Gastrocnemius medialis (tissue), 4 donors: ENCODE results near the gene DOCK10. TPM values are rescaled to one million over a fixed set of nuclear protein-coding genes. Genes with fewer than 3 reads are reported as not detected.
A peak's percentile ranks its signal among the peaks of the same experiment; 100 is the strongest.

Experiments
- ATAC-seq, 2 donors: fragments of 150-250 bp; one replicate each; pipeline ENCODE4 v1.9.1; 2016
- DNase-seq, 2 donors: peaks; one replicate each; pipeline ENCODE4 v3.0.0-alpha.2; 2019
- H3K27ac ChIP-seq, 4 donors: fragments of 200-600 bp; sonication (generic); 1 replicate in 1 of 4; 2 replicates in 3 of 4; pipeline ENCODE4 v1.5.1; 2016 to 2018; ENCODE audit warnings: mild to moderate bottlenecking in 2 of 4, moderate library complexity in 1 of 4
- H3K27me3 ChIP-seq, 3 donors: fragments of 200-600 bp; sonication (generic) in 2 of 3; 1 replicate in 1 of 3; 2 replicates in 2 of 3; pipeline versions ENCODE4 v1.5.1 to v1.6.0; 2016 to 2019; ENCODE audit warnings: mild to moderate bottlenecking in 1 of 3, moderate library complexity in 1 of 3
- H3K36me3 ChIP-seq, 2 donors: fragments of 200-600 bp; sonication (generic) in 1 of 2; one replicate each; pipeline ENCODE4 v1.5.1; 2017 to 2018
- H3K4me1 ChIP-seq, 2 donors: fragments of 200-600 bp; sonication (generic) in 1 of 2; one replicate each; pipeline ENCODE4 v1.5.1; 2016 to 2017; ENCODE audit warnings: mild to moderate bottlenecking in 2 of 2
- H3K4me3 ChIP-seq, 4 donors: fragments of 200-600 bp; sonication (generic) in 3 of 4; 1 replicate in 1 of 4; 2 replicates in 3 of 4; pipeline ENCODE4 v1.5.1; 2016 to 2019; ENCODE audit warnings: mild to moderate bottlenecking in 2 of 4
- H3K9me3 ChIP-seq, 3 donors: fragments of 200-600 bp; sonication (generic) in 2 of 3; 1 replicate in 1 of 3; 2 replicates in 2 of 3; pipeline ENCODE4 v1.5.1; 2016 to 2019
- POLR2A ChIP-seq, 2 donors: fragments of 450-650 bp; IDR thresholded peaks; one replicate each; pipeline ENCODE4 v1.6.1; 2017; ENCODE audit warnings: antibody characterized with exemption in 2 of 2, mild to moderate bottlenecking in 2 of 2, moderate library complexity in 2 of 2
- in situ Hi-C, 4 donors: fragments of 200-750 bp; cut with MboI; loops; one replicate each; pipeline versions ENCODE4 v1.15.0 to v1.8.0; 2017; ENCODE audit warnings: low sequenced_read_pairs in 4 of 4
- intact Hi-C: fragments of 100-400 bp; cut with DNase I; formaldehyde crosslinking; loops from one replicate; pipeline ENCODE4 v1.15.1; 2023; ENCODE audit warnings: low total_unique reads
- total RNA-seq, 4 donors: library from RNA; depleted of rRNA; stranded (reverse); fragments of >200 nt; gene quantifications; one replicate each; pipeline versions ENCODE4 v1.1.0 to v1.2.3, GENCODE V29; 2016
- TF ChIP-seq, protein P1 (sequence below), 5 experiments: fragments of 450-650 bp in 3 of 5; fragments of 200-600 bp in 2 of 5; sonication (generic) in 2 of 5; IDR thresholded peaks in 4 of 5; conservative IDR thresholded peaks in 1 of 5; 1 replicate in 4 of 5; 2 replicates in 1 of 5; pipeline ENCODE4 v1.5.1; 2016 to 2019; ENCODE audit warnings: antibody characterized with exemption in 5 of 5, mild to moderate bottlenecking in 3 of 5, moderate library complexity in 3 of 5

The DOCK10 gene
- total RNA-seq, 4 donors from 2014 or later: 0.97 to 1.9 (median 1.4) TPM

- H3K36me3 ChIP-seq: no peaks in the 10 kb centered on the region
- H3K27me3 ChIP-seq: no peaks in the 10 kb centered on the region
- peak overlapping the region in 2 of 4 donors; percentile 12 to 28 for H3K27ac ChIP-seq
- intact Hi-C loops (no loop called here), in situ Hi-C loops (no loop called here)
- ATAC-seq (peak; percentile 29 to 53), DNase-seq (no peak)
- peak overlapping the region; percentile 20 to 51 (median 33) for H3K4me3 ChIP-seq
- H3K9me3 ChIP-seq: no peaks in the 10 kb centered on the region
- TF ChIP-seq, protein P1, sequence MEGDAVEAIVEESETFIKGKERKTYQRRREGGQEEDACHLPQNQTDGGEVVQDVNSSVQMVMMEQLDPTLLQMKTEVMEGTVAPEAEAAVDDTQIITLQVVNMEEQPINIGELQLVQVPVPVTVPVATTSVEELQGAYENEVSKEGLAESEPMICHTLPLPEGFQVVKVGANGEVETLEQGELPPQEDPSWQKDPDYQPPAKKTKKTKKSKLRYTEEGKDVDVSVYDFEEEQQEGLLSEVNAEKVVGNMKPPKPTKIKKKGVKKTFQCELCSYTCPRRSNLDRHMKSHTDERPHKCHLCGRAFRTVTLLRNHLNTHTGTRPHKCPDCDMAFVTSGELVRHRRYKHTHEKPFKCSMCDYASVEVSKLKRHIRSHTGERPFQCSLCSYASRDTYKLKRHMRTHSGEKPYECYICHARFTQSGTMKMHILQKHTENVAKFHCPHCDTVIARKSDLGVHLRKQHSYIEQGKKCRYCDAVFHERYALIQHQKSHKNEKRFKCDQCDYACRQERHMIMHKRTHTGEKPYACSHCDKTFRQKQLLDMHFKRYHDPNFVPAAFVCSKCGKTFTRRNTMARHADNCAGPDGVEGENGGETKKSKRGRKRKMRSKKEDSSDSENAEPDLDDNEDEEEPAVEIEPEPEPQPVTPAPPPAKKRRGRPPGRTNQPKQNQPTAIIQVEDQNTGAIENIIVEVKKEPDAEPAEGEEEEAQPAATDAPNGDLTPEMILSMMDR (IDR thresholded peaks at IDR 0.05 in 4 of 5, conservative IDR thresholded peaks at IDR 0.05 in 1 of 5): no peak
- TF ChIP-seq POLR2A (IDR thresholded peaks at IDR 0.05): no peak
- H3K4me1 ChIP-seq: peaks cover 9 to 22% of the 10 kb centered on the region in 2 donors
Observed at GRCh38 chr2:224982226-224982625, 60.0 kb downstream of the DOCK10 start.

DNA sequence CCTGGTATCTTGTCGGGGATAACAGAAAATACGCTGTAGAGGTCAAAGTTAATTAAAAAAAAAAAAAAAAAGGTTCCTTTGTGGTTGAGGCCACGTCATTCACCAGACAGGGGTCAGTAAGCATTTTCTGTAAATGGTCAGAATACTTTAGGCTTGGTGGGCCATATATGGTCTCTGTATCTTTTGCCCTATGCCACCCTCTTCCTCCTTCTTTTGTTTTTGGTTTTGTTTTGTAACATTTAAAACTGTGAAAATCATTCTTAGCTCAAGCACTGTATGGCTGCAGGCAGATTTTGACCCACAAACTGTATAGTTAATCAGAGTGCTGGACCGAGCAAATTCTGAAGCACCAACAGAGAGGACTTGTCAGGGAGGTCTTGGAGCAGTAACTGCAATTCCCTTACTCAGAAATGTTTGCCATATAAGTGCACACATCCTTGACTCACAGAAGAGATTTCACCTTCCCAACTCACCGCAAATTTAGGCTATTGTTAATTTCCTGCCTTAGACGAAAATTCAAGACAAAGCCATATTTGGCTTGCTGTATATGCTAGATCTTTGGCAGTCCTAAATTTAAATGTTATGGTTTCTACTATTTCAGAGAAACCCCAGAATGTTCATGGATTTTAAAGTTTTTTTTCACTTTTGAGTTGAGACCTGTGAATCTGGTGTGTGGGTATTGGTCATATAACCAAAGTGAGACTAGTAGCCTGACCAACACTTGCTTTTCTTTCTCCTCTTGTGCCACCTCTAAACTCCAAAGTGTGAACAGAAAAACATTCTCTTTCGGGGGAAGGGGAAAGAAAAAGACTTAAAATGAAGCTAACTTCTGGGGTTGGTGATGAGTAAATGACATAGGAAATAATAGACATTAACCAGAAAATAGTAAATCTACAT, 65.4 kb downstream of the DOCK10 start:
- H3K4me3 ChIP-seq: no peak overlapping the region
- H3K27ac ChIP-seq: no peak overlapping the region
- intact Hi-C loops: no loop called here
- in situ Hi-C loops: no loop called here
- DNase-seq (no peak), ATAC-seq (no peak)
- no peaks in the 10 kb centered on the region for H3K9me3 ChIP-seq
- no peaks in the 10 kb centered on the region for H3K27me3 ChIP-seq
- TF ChIP-seq POLR2A (IDR thresholded peaks at IDR 0.05): no peak
- TF ChIP-seq, protein P1 (IDR thresholded peaks at IDR 0.05 in 4 of 5, conservative IDR thresholded peaks at IDR 0.05 in 1 of 5): no peak
- H3K4me1 ChIP-seq: peaks cover 6 to 25% of the 10 kb centered on the region in 2 donors
- H3K36me3 ChIP-seq: no peaks in the 10 kb centered on the region

- Histone ChIP-seq H3K27me3 (no peaks in the 10 kb centered on the region), H3K9me3 (no peaks in the 10 kb centered on the region), H3K36me3 (no peaks in the 10 kb centered on the region), H3K4me3 (peak overlapping the region in 1 of 4 donors; percentile 11), H3K27ac (peak overlapping the region in 1 of 4 donors; percentile 1), H3K4me1 (peaks cover 6 to 25% of the 10 kb centered on the region in 2 donors)
- intact Hi-C loops: no loop called here
- TF ChIP-seq POLR2A (IDR thresholded peaks at IDR 0.05): no peak
- TF ChIP-seq, protein P1 (IDR thresholded peaks at IDR 0.05 in 4 of 5, conservative IDR thresholded peaks at IDR 0.05 in 1 of 5): no peak
- in situ Hi-C loops: no loop called here
- ATAC-seq (no peak), DNase-seq (no peak)
Observed at GRCh38 chr2:224975761-224976160, 66.5 kb downstream of the DOCK10 start.

DNA sequence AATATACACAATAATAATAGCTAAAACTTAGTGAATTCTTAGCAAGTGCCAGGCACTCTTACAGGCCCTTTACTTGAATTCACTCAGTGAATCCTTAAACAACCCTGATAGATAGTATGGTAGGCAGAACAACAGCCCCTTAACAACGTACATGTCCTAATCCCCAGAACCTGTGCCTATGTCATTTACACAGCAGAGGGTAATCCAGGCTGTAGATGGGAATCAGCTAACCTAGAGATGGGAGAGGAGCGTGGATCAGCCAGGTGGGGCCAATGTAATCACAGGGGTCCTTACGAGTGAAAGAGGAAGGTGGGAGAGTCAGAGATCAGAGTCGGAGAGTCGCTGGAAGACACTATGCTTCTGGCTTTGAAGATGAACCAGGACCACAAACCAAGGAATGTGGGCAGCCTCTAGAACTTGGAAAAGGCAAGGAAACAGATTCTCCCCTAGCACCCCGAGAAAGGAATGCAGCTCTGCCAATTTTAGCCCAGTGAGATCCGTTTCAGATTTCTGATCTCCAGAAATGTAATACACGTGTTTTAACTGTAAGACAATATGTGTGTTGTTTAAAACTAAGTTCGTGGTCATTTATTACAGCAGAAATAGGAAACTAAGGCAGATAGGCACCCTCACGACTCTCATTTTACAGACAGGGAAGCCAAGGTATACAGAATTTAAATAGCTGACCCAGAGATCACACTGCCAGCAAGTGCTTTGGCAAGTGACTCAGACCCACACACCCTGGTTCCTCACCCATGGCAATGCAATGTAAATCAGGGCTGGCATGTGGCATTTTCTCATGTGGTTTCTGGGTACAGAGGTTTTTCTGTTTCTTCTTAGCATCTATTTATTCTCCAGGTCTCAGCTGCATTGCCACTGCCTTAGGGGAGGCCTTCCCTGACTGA, 68.9 kb downstream of the DOCK10 start:
- Histone ChIP-seq H3K27me3 (no peaks in the 10 kb centered on the region), H3K27ac (peak overlapping the region; percentile 63 to 87 (median 70)), H3K36me3 (no peaks in the 10 kb centered on the region), H3K4me3 (peak overlapping the region; percentile 18 to 32 (median 30)), H3K9me3 (no peaks in the 10 kb centered on the region), H3K4me1 (peaks cover 6 to 25% of the 10 kb centered on the region in 2 donors)
- intact Hi-C loops (no loop called here), in situ Hi-C loops (no loop called here)
- ATAC-seq (peak; percentile 83 to 91), DNase-seq (peak; percentile 28 to 73)
- TF ChIP-seq POLR2A (IDR thresholded peaks at IDR 0.05): peak in 1 of 2 donors; percentile 48
- TF ChIP-seq, protein P1 (IDR thresholded peaks at IDR 0.05 in 4 of 5, conservative IDR thresholded peaks at IDR 0.05 in 1 of 5): no peak
